ENCODE measurements around the gene FHAD1.

FHAD1 gene

DNA sequence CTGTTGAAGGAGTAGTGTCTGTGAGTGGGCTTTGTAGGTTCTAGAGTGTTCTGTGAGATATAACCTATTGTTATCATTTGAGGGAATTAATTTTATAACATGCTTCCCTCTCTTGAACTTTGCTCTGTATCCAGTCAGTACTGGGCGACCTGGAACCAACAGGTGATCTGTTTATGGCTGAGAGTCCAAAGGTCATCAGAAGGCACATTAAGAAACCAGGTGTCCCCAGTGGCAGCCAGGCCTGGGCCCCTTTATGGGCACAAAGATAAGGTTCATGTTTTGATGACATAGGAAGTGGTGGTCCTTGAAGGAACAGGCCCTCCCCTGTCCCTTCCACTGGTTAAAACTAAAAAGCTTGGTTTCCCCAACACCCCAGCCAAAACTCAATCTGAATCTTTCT lies 61.1 kb downstream of the FHAD1 start:
- in situ Hi-C loops (cut with HindIII; ENCODE audit: low sequenced_read_pairs), result no loop called here
- TF ChIP-seq CTCF (IDR thresholded peaks at IDR 0.05; ENCODE audit: low read depth, low read length, missing control alignments), result no peak
- H3K4me3 ChIP-seq (ENCODE audit: low read depth, low read length), result no peak overlapping the region
- no peak for DNase-seq (ENCODE audit: low read depth)

DNA sequence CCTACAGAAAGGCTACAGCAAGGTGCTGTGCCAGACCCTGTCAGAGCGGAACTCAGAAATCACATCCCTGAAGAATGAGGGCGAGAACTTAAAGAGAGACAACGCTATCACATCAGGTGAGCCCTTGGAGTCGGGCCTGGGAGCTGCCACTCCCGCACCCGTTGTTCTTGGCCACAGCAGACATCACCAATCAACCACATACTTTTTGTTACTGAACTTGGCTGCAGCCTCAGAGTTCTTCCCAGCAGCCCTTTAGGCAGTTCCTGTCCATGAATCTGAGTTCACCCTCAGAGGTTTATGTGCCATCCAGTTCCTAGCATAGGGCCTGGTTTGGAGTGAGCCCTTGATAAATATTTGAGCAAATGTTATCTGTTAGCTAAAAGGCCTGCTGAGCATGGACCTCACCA lies 61.6 kb downstream of the FHAD1 start:
- in situ Hi-C loops (cut with HindIII; ENCODE audit: low sequenced_read_pairs), result no loop called here
- no peak for TF ChIP-seq CTCF (IDR thresholded peaks at IDR 0.05; ENCODE audit: low read depth, low read length, missing control alignments)
- no peak overlapping the region for H3K4me3 ChIP-seq (ENCODE audit: low read depth, low read length)
- no peak for DNase-seq (ENCODE audit: low read depth)

DNA sequence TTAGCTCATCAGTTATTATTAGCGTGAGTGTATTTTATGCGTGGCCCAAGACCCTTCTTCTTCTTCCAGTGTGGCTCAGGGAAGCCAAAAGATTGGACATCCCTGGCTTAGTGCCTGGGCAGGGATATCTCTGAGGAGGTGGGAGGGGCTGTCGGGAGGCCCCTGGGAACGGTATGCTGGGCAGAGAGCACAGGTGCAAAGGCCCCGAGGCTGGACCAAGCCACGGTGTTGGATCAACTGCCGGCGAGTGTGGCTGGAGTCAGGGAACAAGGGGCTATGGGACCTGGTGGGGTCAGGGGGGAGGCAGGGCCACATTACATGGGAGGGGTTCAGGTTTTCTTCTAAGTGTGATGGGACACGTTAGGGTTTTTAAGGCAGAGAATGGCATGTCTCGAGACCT lies 62.7 kb downstream of the FHAD1 start:
- in situ Hi-C loops (cut with HindIII; ENCODE audit: low sequenced_read_pairs), result no loop called here
- H3K4me3 ChIP-seq (ENCODE audit: low read depth, low read length), result no peak overlapping the region
- TF ChIP-seq CTCF (IDR thresholded peaks at IDR 0.05; ENCODE audit: low read depth, low read length, missing control alignments), result no peak
- no peak for DNase-seq (ENCODE audit: low read depth)

DNA sequence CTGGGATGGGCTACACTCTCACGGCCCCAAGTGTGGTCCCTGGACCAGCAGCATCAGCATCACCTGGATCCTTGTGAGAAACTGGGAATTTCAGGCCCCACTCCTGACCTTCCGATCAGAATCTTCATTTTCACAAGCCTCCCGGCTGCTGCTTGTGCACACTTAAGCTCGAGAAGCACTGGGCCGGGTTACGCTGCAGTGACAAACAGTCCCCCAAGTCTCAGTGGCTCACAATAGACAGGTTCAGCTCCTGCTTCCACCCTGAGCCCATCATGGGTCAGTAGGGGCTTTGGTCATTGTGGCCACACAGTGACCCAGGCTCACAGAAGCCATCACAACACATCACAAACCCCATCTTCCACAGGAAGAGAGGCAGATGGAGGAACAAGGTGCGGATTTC lies 63.5 kb downstream of the FHAD1 start:
- TF ChIP-seq CTCF (IDR thresholded peaks at IDR 0.05; ENCODE audit: low read depth, low read length, missing control alignments), result no peak
- in situ Hi-C loops (cut with HindIII; ENCODE audit: low sequenced_read_pairs), result no loop called here
- no peak for DNase-seq (ENCODE audit: low read depth)

DNA sequence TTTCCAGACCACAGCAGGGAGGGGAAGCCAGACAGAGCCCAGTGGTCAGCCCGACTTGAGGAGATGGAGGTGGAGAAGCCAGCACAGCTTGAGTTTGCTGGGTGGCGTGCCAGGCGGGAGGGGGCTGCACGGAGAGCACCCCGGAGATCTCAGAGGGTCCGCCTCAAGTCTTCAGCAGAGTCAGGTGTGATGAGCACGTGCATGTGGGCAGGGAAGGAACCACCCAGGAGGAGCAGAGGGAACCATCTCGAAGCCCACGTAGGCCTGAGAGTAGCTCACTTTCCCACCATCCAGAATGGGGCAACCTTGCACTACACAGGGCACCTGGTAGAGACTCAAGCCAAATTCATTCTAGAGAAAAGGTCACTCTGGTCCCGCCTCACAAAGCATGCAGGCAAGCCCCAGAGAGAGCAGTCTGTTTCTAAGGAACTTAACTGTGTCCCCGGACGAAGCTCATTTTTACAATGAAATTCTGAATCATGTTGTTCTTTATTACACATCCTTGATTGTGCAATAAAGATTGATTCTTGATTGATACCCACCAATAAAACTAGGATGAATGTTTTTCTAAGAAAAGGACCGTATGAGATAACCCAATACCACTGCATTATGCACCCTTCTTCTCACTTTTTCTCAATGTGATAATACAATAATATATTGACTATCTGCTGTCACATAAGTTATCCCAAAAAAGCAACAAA lies 64.2 kb downstream of the FHAD1 start:
- in situ Hi-C loops (cut with HindIII; ENCODE audit: low sequenced_read_pairs), result no loop called here
- H3K4me3 ChIP-seq (ENCODE audit: low read depth, low read length), result no peak overlapping the region
- no peak for DNase-seq (ENCODE audit: low read depth)
- TF ChIP-seq CTCF (IDR thresholded peaks at IDR 0.05; ENCODE audit: low read depth, low read length, missing control alignments), result no peak

More for the DNA sequence above, 63.5 kb downstream of the FHAD1 start:
- no peak overlapping the region for H3K4me3 ChIP-seq (ENCODE audit: low read depth, low read length)

DNA sequence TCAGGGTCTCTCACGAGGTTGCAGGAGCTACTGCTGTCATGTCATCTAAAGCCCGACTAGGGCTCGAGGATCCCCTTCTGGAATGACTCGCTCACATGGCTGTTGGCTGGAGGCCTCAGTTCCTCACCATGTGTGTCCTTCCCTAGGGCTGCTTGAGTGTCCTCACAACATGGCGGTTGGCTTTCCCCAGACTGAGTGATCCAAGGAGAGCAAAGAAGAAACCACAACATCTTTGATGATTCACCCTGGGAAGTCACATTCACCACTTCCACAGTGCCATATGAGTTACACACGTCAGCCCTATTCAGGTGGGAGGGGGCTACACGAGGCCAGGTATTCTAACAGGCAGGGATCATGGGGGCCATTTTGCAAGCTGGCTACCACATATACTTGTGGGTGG lies 64.9 kb downstream of the FHAD1 start:
- TF ChIP-seq CTCF (IDR thresholded peaks at IDR 0.05; ENCODE audit: low read depth, low read length, missing control alignments), result no peak
- in situ Hi-C loops (cut with HindIII; ENCODE audit: low sequenced_read_pairs), result no loop called here
- no peak for DNase-seq (ENCODE audit: low read depth)
- no peak overlapping the region for H3K4me3 ChIP-seq (ENCODE audit: low read depth, low read length)
